NCI-H524 treated with DMSO at 0.1 percent for 48 hours (cell line): Measurements from ENCODE around the gene HDAC8.
A peak's percentile ranks its signal among the peaks of the same experiment; 100 is the strongest.

Experiments used
- DNase-seq: peaks from one replicate; lab custom pipeline; 2025; lab: John Stamatoyannopoulos, UW

The HDAC8 gene

GRCh38 chrX:72316408-72317110 is 256.1 kb downstream of the HDAC8 start:
- DNase-seq: no peak

GRCh38 chrX:72314881-72315280 is 257.8 kb downstream of the HDAC8 start:
- DNase-seq: no peak

GRCh38 chrX:72313707-72314641 is 258.7 kb downstream of the HDAC8 start:
- DNase-seq: no peak

DNA sequence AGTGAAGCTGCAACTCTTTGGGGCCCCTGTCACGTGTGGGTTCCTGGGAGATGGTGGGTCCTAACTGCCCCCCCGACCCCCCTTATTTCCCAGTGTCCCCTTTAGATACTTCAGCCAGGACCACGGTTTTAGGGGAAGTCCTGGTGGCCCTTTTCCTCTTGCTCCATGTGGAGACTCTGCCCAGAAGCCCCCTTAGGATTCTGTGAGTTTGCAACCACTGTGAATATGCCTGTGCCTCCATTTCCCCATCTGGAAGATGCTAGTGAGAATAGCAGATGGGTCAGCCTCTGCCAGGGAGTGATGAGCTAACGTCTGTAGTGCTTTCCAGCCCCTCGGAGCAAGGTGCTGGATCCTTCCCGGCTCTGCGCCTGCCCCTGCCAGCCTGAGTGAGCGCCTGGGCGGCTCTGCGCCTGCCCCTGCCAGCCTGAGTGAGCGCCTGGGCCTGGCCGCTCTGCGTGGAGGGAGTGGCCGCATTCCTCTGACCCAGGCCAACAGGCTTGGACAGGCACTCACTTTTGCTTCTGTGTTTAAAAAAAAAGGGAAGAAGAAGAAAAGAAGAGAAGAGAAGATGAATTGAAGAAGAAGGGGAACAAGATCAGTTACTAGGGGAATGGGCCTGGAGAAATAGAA is 260.2 kb downstream of the HDAC8 start:
- DNase-seq: no peak

GRCh38 chrX:72309297-72310071 is 263.2 kb downstream of the HDAC8 start:
- DNase-seq: no peak

GRCh38 chrX:72308566-72309296 is 263.9 kb downstream of the HDAC8 start:
- DNase-seq: peak; percentile 66

DNA sequence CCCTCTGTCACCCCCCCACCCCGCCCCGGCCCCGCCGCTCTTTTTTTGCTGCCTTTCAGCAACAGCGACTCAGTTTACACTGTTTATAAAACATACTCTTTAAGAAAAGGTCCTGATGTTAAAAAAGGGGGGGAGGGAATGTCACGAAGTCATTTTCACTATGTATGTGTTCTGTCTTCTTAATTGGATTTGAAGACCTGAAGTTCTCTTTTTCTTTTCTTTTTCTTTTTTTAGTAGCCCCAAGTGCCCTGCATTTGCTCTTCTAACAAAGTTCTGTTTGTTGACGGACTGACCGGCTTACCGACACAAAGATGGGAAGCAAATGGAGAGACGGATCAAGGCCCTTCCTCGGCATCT is 264.5 kb downstream of the HDAC8 start:
- DNase-seq: no peak

- no peak for DNase-seq
Measured at GRCh38 chrX:72307646-72308051, 265.0 kb downstream of the HDAC8 start.

DNA sequence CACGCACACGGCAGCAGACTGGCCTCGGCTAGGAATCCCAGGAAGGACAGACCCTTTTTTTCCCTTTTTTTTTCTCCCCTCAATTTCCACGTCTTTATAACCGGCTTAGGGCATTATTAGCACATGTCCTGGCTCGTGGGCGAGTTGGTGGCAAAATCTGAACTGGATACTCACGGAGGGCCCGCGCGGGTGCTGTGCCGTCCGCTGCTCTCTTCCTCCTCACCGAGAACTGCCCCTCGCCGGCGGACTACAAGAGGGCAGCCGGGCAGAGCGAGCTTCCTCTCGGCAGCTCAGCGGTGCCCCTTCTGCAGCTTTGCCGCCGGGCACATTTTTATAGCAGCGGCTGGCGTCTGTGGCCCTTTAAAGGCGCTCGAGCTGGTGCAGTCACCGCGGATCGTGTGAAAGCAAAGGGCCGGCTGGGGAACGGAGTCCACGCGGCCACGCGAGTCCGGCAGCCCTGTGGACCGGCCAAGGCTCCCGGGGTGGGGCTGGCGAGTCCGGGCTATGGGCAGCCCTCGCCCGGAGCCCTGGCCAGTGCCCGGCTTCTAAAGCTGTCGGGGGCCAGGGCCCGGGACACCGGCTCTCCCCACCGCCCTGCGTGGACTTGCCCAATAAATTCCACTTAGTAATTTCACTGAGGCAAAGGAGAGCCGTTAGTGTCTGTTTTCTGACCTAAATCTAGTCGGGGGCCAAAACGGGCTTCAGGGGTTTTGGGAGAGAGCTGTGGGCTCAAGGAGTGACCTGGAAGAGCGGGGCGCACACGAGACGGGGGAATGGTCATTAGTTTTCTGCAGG is 265.6 kb downstream of the HDAC8 start:
- DNase-seq: peak; percentile 76

GRCh38 chrX:72306085-72306801 is 266.4 kb downstream of the HDAC8 start:
- DNase-seq: no peak

- DNase-seq: no peak
Measured at GRCh38 chrX:72305286-72306084, 267.2 kb downstream of the HDAC8 start, which contains the start of gene CITED1. Gene CITED1 (minus strand): TSS chrX:72305914. CDS start chrX:72302869, 3,045 bp downstream.

- no peak for DNase-seq
Measured at GRCh38 chrX:72304877-72305276, 267.8 kb downstream of the HDAC8 start.

- no peak for DNase-seq
Measured at GRCh38 chrX:72301781-72302180, 270.9 kb downstream of the HDAC8 start.

DNA sequence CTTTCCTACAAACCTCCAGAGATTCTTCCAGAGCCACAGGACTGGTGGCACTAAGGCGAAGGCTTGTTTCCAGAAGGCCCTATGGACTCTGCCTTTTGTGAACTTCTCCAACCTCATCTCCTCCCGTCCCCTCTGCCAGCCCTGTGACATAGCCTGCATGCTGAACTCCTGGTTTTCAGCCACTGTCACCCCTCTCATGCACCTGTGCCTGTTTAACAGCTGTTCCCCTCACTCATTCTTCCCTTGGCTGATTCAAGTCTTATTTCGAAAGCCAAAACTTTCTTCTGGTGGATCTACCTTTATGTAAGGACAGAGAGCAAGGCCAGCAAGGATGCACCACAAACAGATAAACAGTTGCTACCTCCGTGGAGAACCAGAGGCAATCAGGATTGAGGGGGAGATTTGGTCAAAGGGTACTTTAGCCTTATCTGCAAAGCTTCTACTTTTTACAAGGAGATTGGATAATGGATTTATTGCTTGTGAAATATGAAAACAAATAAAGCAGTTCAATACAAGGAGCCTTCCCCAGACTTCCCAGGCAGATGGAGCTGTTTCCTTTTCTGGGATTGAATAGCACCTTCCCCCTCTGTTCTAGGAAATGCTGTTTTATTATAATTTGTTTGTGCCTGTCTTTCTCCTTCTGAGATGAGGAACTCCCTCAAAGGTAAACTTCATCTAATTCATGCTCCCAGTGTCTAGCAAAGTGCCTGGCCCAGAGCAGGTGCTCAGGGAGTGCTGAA is 272.6 kb downstream of the HDAC8 start:
- no peak for DNase-seq

DNA sequence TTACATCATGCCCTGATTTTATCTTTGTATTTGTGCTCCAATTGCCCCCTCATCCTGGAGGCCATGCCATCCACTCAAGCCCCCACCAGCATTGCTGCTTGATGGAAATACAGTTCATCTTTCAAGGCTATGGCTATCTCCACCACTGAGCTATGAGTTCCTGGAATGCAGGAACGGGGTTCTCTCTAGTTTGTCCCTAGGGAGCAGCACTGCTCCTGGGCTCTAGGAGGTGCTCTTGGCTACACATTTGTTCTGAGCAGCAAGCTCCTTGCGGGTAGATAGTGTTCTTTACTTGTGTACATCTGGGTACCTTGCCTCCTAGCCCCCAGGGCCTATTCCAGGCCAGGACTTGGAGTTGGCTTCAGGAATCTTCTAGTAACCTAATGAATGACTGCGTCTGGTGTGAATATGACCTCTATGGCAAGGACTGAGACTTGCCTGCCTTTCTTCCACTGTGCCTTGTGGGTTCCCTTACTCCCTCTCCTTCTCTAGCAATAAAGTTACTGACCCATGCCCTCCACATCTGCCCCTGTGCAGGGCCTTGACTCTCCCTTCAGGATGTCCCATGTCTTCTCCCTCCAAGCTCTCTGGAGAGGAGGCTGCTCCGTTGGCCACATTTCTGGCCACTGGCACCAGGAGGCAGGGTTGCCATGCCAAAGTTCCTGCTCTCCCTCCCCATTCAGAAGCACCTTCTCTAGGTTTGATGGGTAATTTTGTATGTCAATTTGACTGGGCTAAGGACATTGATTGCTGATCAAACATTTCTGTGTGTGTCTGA is 274.5 kb downstream of the HDAC8 start:
- DNase-seq: no peak

GRCh38 chrX:72296991-72297390 is 275.7 kb downstream of the HDAC8 start:
- DNase-seq: no peak

- no peak for DNase-seq
Measured at GRCh38 chrX:72295745-72296144, 276.9 kb downstream of the HDAC8 start.
